Head of caudate nucleus (tissue), 42 donors: ENCODE data around the gene MSL2.
"Not testable (repeated sequence)": the region's sequence is repeated elsewhere in the genome, so short reads cannot be mapped to it uniquely, and the experiment has no call there.

Experiments
- DNase-seq, 42 donors: peaks; one replicate each; pipeline versions ENCODE4 v3.0.0 to v3.0.0-alpha.2; 2020 to 2021; ENCODE audit warnings: mixed read lengths in 7 of 42
- intact Hi-C: fragments of 100-400 bp; cut with DNase I; formaldehyde crosslinking; loops from one replicate; pipeline ENCODE4 v1.15.0; 2022

MSL2 gene

GRCh38 chr3:136152963-136153362 is 43.2 kb downstream of the MSL2 start:
- intact Hi-C loops = no loop called here
- no peak for DNase-seq

DNA sequence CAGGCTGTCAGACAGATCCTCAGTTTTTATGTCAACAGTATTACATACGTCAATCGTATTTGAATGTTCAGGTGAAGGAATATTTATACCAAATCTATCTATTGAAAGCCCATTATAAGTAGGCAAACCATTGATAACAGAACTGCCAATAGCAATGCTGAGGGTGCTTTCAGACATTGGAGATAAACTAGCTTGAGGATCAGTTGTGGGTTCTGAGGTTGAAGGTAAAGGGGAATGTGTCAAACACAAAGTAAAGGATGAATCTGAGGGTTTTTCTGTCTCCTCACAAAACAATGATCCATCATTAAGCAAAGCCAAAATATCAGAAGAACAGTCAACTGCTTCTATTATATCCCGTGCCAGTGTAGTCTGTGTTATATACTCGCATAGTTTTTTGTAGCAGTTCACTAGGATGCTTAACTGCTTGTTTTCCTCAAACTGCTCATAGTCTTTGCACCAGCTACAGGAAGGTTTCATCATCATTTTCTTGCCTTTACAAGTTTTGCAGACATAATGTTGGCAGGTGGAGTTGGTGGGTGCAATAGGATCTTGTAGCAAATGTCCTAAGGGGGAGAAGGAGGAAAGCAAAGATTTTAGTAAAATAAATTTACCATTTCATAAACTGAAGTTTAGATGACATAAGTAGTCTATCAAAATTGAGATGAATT is 43.8 kb downstream of the MSL2 start:
- intact Hi-C loops = no loop called here
- DNase-seq = no peak

DNA sequence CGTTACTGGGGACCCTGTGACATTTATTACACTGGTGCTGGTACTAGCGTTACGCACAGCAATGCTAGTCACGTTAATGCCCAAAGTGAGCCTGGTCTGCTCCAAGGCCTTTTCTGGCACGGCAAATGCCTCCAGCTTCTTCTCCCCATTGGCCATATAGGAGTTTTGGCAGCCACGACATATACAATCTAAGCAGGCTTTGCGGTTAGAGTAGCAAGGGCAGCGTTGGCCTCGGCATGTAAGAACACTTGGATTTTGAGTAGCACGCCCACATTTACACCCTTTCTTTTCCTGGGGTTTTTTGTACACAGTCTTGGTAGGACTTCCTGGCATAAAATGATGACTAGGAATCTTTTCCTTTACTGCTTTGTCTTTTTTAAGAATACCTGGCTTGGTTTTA is 44.9 kb downstream of the MSL2 start:
- intact Hi-C loops = no loop called here
- no peak for DNase-seq

DNA sequence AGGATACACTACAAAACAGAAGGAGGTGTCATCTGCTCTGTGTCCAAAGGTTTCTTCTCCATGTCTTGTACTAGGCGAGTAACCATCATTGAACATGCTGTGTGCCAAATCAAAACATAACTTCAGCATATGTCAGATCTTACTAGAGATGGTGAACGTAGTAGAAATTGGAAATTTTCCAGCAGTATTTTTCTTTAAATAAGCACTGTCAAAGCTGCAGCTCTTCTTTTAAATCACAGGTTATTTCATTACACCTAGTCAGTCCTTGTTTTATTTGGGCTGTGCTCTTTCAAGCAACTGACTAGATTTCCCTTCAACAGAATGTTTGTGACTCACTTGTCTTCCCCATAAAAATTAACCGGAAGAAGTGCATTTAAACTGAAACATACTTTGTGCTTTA is 46.5 kb downstream of the MSL2 start:
- intact Hi-C loops = no loop called here
- no peak for DNase-seq

- no peak for DNase-seq
- intact Hi-C loops = no loop called here
These were observed 49.0 kb downstream of the MSL2 start for GRCh38 chr3:136146981-136147729.

DNA sequence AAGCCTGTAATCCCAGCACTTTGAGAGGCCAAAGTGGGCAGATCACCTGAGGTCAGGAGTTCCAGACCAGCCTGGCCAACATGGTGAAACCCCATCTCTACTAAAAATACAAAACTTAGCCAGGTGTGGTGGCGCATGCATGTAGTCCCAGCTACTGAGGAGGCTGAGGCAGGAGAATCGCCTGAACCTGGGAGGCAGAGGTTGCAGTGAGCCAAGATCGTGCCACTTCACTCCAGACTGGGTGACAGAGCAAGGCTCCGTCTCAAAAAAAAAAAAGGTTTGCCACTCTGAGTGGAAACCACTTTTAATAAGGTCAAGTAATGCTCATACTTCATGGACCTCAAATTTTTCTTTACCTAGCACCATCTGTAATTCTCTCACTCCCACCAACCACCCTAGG is 51.7 kb downstream of the MSL2 start:
- DNase-seq, intact Hi-C loops: not testable (repeated sequence)

GRCh38 chr3:136142592-136142991 is 53.5 kb downstream of the MSL2 start:
- DNase-seq = no peak
- intact Hi-C loops = no loop called here

DNA sequence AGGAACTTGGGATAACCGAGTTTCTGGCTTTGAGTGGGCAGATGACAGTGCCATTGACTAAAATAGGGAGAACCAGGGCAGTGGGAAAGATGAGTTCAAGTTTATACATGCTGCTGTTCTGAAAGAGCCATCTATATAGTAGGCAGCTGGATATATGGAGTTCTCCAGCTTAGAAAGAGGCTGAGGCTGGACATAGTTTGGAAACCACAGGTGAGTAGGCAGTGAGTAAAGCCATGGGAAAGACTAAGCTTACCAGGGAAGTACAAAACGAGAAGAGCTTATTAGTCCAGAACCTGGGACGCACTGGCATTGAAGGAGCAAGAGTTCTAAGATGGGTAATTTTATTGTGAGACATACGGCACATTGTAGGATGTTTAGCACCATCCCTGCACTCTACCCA is 54.2 kb downstream of the MSL2 start:
- intact Hi-C loops = no loop called here
- DNase-seq = no peak

GRCh38 chr3:136141291-136141785 is 54.8 kb downstream of the MSL2 start:
- no peak for DNase-seq
- intact Hi-C loops = no loop called here

DNA sequence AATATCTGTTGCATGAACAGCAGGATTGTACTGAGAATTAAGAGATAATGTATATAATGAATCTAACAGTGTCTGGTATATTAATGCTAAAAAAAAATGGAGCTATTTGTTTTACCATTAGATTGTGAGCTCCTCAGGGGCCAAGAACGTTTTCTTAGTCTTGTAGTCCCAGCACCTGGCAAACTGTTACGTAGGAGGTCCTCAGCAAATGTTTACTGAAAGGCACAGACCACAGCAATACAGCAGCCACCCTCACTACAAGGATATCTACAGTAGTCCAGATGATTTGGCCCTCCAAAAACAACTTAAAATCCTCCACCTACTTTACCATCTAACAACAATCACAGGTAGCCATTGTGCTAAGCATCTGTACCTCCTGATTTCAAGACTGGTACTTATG is 59.7 kb downstream of the MSL2 start:
- intact Hi-C loops = no loop called here

GRCh38 chr3:136135039-136135802 is 60.9 kb downstream of the MSL2 start:
- DNase-seq = no peak
- intact Hi-C loops = no loop called here

More for the DNA sequence above, 59.7 kb downstream of the MSL2 start:
- DNase-seq = no peak

- intact Hi-C loops = no loop called here
- no peak for DNase-seq
These were observed 62.0 kb downstream of the MSL2 start for GRCh38 chr3:136134091-136134490.

DNA sequence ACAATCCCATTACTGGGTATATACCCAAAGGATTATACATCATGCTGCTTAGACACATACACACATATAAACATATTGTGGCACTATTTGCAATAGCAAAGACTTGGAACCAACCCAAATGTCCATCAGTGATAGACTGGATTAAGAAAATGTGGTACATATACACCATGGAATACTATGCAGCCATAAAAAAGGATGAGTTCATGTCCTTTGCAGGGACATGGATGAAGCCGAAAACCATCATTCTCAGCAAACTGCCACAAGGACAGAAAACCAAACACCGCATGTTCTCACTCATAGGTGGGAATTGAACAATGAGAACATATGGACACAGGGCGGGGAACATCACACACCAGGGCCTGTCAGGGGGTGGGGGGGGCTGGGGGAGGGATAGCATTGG is 64.5 kb downstream of the MSL2 start:
- intact Hi-C loops, DNase-seq: not testable (repeated sequence)

- intact Hi-C loops = no loop called here
- no peak for DNase-seq
These were observed 74.1 kb downstream of the MSL2 start for GRCh38 chr3:136122006-136122405.

GRCh38 chr3:136120373-136121348 is 75.5 kb downstream of the MSL2 start:
- intact Hi-C loops = no loop called here
- no peak for DNase-seq

GRCh38 chr3:136119783-136120182 is 76.4 kb downstream of the MSL2 start:
- intact Hi-C loops = not testable (repeated sequence)

GRCh38 chr3:136119332-136119731 is 76.8 kb downstream of the MSL2 start:
- intact Hi-C loops, DNase-seq: not testable (repeated sequence)

More at GRCh38 chr3:136119783-136120182, 76.4 kb downstream of the MSL2 start:
- not testable (repeated sequence) for DNase-seq

- intact Hi-C loops = no loop called here
- no peak for DNase-seq
These were observed 81.7 kb downstream of the MSL2 start for GRCh38 chr3:136114421-136114820.

DNA sequence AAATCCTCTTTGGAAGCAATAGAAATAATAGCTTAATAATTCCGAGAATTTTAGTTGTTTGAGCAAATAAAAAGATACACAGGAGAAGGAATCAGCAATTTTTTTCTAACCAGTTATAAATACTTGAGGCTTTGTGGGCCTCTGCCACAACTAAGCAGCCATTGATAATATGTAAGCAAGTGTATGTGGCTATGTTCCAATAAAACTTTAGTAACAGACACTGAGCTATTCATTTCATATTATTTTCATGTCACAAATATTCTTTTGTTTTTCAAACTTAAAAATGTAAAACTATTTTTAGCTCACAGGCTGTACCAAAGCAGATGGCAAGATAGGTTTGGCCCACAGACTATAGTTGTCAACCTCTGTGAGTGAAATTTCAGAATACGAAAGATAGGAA is 85.7 kb downstream of the MSL2 start:
- intact Hi-C loops = no loop called here
- no peak for DNase-seq
